ENCODE results near the gene MTARC2.

The MTARC2 gene

DNA sequence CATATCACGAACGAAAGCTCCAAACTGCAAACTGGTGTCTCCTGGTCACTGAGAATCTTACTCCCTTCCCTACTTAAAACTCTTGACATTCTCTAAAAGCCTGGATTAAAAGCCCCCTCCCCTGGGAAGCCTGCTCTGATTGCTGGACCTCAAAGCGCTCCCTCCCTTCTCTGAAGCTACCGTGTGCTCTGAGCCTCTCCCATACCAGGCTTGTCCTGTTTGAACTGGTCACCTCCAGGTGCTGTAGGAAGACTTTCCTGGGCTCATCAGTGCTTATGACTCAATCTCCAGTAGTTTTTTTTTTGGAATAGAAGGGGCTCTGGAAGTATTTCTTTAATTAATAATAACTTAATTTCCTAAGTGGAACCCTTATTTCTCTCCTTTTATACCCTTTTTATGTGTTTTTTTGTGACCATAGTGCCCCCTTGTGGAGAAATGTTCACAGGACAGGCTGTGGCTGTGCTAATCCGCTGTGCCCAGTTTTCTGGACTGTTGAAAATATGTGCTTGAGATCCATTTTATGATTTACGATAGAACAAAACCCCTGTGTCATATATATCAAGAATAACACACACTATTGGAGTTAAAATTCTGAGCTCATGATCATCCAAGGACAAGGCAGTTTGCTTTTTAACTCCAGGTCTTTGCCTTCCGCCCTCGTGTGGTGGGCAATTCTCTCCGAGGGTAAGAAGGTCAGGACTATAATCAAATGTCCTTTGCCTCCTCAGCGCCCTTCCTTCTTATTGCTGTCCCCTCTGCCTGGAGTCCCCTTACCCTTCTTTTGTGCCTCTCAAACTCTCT, 55.5 kb downstream of the MTARC2 start:
- DNase-seq (ENCODE audit: low spot score) = no peak

- DNase-seq (ENCODE audit: low spot score) = no peak
These were observed 56.1 kb downstream of the MTARC2 start for GRCh38 chr1:220804202-220804586.

DNA sequence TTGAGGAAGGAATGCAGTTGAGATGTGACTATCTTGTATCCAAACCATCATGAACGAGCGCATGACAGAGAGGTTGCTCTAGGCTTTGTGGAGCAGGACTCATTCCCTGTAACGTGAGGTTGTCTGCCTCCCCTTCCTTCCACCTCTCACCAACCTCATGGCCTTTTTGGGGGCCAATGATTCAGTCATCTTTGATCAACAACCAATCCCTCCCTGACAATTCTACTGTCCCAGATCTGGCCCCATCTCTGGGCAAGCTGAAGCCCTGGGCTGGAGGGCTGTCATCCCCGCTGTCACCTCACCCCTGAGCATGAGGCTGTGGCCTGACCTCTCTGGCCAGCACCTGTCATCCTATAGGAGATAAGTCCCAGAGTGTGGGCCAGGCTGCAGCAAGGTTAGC, 58.3 kb downstream of the MTARC2 start:
- DNase-seq (ENCODE audit: low spot score) = no peak

GRCh38 chr1:220807726-220808125, 59.6 kb downstream of the MTARC2 start:
- DNase-seq (ENCODE audit: low spot score) = no peak

DNA sequence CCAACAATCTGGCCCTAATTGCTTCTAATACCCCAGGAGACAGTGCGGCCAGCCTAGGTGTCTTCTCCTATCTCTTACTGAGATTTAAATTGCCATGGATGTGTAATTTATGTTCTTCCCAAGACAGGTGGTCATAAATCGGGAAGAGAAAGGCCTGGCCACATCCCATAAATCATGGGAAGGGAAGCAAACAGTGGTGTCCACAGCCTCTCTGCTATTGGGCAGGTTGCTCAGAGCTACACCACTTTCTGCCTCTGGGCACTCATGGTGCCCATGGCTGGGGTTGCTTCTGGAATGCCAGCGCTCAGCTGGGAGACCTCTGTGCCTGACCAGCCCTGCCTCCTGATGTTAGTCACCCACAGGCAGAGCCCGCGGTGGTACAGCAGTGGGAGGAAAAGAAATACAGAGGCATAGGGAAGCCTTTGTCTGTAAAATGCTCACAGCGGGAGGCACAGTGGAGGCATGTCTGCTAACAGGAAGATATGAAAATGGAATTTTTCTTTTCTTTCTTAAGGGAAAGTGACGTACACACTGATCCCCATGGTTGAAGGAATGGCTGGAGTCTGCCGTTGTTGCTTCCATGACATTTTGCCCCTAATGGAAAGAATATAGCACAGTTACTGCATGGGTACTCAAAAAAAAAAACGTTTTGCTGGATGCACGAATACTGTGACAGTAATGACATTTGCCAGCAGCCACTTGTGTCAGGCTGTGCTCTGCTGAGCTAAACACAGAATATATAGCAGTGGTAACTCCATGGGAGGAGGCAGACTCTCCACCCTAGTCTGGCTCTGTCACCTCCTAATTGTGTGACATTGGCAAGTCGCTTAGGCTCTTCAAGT, 60.4 kb downstream of the MTARC2 start:
- DNase-seq (ENCODE audit: low spot score) = no peak

DNA sequence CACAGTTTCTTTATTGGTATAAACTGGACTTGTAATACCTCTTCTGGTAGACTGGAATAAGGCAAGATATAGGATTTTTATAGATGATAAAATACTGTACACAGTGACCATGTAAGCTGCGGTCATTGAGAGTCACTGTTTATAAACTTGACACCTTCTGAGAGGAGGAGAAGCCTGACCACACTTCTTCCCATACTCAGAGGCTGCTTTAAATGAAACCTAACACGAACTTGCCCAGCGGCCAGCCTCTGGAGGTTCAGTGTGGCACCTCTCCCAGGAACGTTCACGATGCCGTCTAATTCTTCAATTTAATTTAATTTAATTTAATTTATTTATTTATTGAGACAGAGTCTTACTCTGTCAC, 61.0 kb downstream of the MTARC2 start:
- DNase-seq (ENCODE audit: low spot score) = no peak

- no peak for DNase-seq (ENCODE audit: low spot score)
These were observed 61.6 kb downstream of the MTARC2 start for GRCh38 chr1:220809704-220810103.

DNA sequence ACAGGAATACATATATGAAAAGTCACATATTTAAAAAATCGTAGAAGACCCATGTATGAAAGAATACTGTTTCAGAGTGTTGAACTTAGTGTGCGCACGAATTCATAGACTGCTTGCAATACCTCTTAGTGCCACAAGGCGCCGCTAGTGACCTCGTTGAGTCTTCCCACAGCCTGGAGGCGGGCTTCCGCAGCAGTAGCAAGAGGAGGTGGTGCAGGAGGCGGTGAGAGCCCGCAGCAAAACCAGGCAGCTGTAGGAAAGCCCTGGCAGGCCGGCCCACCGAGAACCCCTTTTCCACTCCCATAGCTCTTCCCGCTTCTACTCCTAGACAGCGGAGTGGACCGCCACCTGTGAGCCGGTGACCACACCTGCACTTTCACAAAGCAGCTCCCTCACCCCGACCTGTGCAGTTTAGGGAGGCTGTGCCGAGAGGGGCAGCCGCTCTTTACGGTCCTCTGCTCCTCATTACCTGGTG, 62.1 kb downstream of the MTARC2 start:
- DNase-seq (ENCODE audit: low spot score) = peak; percentile 82

GRCh38 chr1:220810963-220811362, 62.8 kb downstream of the MTARC2 start:
- DNase-seq (ENCODE audit: low spot score) = no peak

DNA sequence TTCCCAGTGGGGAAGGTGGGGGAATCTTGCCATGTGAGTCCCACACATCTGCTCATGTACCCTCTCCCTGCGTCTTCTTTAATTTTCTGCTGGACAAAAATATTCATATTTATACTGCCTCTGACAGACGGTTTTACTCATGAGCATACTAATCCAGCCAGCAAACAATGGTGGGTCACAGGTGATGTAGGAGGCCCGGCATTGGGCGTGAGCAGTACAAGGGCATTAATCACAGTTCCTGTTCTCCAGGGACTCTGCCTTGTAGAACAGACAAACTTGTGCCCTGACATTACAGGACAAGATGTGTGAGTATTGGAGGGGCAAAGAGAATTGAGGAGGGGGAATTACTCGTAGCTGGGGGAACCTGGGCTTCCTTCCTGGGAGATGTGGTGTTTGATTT, 63.6 kb downstream of the MTARC2 start:
- no peak for DNase-seq (ENCODE audit: low spot score)

GRCh38 chr1:220812308-220812707, 64.2 kb downstream of the MTARC2 start:
- DNase-seq (ENCODE audit: low spot score) = no peak

GRCh38 chr1:220813013-220813412, 64.9 kb downstream of the MTARC2 start:
- DNase-seq (ENCODE audit: low spot score) = no peak

GRCh38 chr1:220815409-220815808, 67.3 kb downstream of the MTARC2 start:
- no peak for DNase-seq (ENCODE audit: low spot score)

- DNase-seq (ENCODE audit: low spot score) = no peak
These were observed 69.8 kb downstream of the MTARC2 start for GRCh38 chr1:220817907-220818306.

- DNase-seq (ENCODE audit: low spot score) = no peak
These were observed 70.5 kb downstream of the MTARC2 start for GRCh38 chr1:220818421-220819173.

DNA sequence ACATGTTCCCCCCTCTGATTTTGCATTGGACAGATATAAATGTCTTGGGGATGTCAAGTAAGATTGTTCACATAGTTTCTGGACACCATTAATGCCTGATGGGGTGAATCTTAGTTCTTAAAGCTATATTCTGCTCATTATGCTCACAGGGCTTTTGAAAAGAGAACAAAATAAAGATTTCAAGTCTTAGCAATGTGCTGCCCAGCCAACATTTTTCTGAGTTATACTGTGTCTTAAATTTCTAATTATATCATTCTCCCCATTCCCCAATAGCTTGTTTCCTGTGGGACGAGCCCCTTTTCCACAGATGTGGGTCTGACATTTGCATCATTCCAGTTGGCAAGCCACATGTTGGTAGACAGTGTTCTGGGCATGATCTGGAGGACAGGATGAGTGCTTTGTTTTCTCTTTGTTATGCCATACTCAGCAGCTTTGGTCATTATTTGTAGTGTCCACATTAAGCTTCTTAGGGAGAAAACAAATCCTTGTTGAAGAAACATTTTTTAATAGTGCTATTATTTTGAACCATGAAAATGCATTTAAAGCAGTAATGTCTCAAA, 71.4 kb downstream of the MTARC2 start:
- no peak for DNase-seq (ENCODE audit: low spot score)

DNA sequence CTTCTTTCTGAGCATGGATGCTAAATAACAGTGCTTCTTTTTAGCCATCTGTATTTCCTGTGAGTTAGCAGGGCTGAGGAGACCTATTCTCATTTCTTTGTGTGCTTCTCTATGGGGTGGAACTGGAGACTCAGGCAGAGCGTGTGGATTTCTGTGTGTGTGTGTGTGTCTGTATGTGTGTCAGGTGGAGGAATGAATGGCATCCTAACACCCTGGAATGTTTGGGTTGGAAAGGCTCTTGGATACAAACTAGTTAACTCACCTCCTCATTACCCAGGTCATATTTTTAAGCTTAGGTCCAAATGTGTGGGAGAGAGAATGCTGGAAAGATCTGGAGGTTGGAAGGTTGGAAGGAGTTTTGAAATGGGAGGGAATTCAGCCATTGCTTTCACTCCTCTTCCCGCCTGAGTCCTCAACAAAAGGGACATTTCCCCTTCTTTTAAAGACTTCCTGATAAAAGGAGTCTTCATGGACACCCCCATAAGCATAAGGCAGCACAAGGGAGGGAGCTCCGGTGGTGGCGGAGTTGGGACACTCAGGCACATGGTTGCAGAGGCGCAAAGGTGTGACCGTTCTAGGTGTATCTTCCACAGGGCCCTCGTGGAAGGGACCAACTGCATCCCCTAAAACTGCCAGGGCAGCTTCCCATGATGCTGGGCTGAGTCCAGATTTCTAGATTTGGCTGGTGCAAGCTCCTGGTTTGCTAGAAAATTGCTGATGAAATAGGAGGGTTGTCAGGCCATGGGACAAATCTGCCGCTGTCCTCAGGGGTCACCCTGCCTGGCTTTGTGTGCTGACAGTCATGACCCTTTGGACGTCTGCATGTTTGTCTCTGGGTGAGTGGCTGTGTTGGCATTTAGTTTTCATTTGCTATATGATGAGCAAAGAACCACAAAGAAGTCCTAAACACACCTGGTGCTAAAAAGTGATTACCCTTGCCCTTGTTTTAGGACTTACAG, 76.2 kb downstream of the MTARC2 start:
- DNase-seq (ENCODE audit: low spot score) = no peak

- no peak for DNase-seq (ENCODE audit: low spot score)
These were observed 77.9 kb downstream of the MTARC2 start for GRCh38 chr1:220825819-220826551.

GRCh38 chr1:220826729-220827128, 78.6 kb downstream of the MTARC2 start:
- no peak for DNase-seq (ENCODE audit: low spot score)

GRCh38 chr1:220827445-220828178, 79.5 kb downstream of the MTARC2 start:
- DNase-seq (ENCODE audit: low spot score) = no peak

Measured in ecto neural progenitor cell (in vitro differentiated cells).